Sigmoid colon (tissue), 7 donors: Measurements from ENCODE around the gene SNHG17. TPM values are rescaled to one million over a fixed set of nuclear protein-coding genes. Genes with fewer than 3 reads are reported as not detected.

ENCODE experiments used
- DNase-seq: peaks from one replicate; pipeline ENCODE4 v3.0.0-alpha.2; 2019
- H3K27ac ChIP-seq, 4 donors: fragments of 200-600 bp; sonication (generic); one replicate each; pipeline ENCODE4 v1.5.1; 2016 to 2019; ENCODE audit warnings: mild to moderate bottlenecking in 1 of 4
- H3K27me3 ChIP-seq, 3 donors: fragments of 200-600 bp; sonication (generic); one replicate each; pipeline ENCODE4 v1.5.1; 2019; ENCODE audit warnings: mild to moderate bottlenecking in 1 of 3
- H3K36me3 ChIP-seq, 4 donors: fragments of 200-600 bp; sonication (generic); one replicate each; pipeline ENCODE4 v1.5.1; 2016 to 2019
- H3K4me1 ChIP-seq, 4 donors: fragments of 200-600 bp; sonication (generic); one replicate each; pipeline ENCODE4 v1.5.1; 2017 to 2019
- H3K4me3 ChIP-seq, 4 donors: fragments of 200-600 bp; sonication (generic); one replicate each; pipeline ENCODE4 v1.5.1; 2017 to 2019; ENCODE audit warnings: mild to moderate bottlenecking in 2 of 4, moderate library complexity in 1 of 4
- H3K9me3 ChIP-seq, 4 donors: fragments of 200-600 bp in 3 of 4; sonication (generic) in 3 of 4; one replicate each; pipeline versions ENCODE4 v1.5.1 to v1.6.1; 2013 to 2019
- EP300 ChIP-seq, 4 donors: sonication (generic); formaldehyde crosslinking; IDR thresholded peaks; one replicate each; pipeline ENCODE4 v1.6.1; 2017; ENCODE audit warnings: antibody characterized with exemption in 4 of 4
- POLR2A ChIP-seq, 2 donors: fragments of 450-650 bp; IDR thresholded peaks; one replicate each; pipeline ENCODE4 v1.6.1; 2016; ENCODE audit warnings: antibody characterized with exemption in 2 of 2, mild to moderate bottlenecking in 2 of 2, moderate library complexity in 2 of 2
- POLR2AphosphoS5 ChIP-seq, 4 donors: sonication (generic); formaldehyde crosslinking; IDR thresholded peaks; one replicate each; pipeline ENCODE4 v1.6.1; 2017; ENCODE audit warnings: antibody characterized with exemption in 4 of 4
- WGBS, 2 donors: extraction: QIAGEN DNeasy Blood & Tissue Kit; methylation state at CpG; one replicate each; pipeline ENCODE4 v1.1.7; 2013; 5-methylcytosine and 5-hydroxymethylcytosine counted together
- intact Hi-C: fragments of 100-400 bp; cut with DNase I; formaldehyde crosslinking; loops from one replicate; pipeline ENCODE4 v1.15.1; 2023
- polyA plus RNA-seq, 3 donors: library from polyadenylated mRNA; stranded (reverse); fragments of 200-250 nt; gene quantifications; one replicate each; pipeline ENCODE4 v1.2.3, GENCODE V29; 2013
- small RNA-seq, 3 donors: library from RNA; depleted of rRNA; stranded (forward); fragments of <200 nt; gene quantifications; one replicate each; pipeline ENCODE3, GENCODE V24; 2016
- total RNA-seq, 4 donors: library from RNA; depleted of rRNA; stranded (reverse); fragments of >200 nt; gene quantifications; one replicate each; pipeline ENCODE4 v1.1.0, GENCODE V29; 2016
- TF ChIP-seq, protein P1 (sequence below), 4 experiments: fragments of 450-650 bp in 3 of 4; fragments of 200-600 bp in 1 of 4; IDR thresholded peaks; one replicate each; pipeline ENCODE4 v1.5.1; 2016 to 2019; ENCODE audit warnings: antibody characterized with exemption in 4 of 4, mild to moderate bottlenecking in 3 of 4, moderate library complexity in 2 of 4
- donor health status: healthy with polysubstance abuse.
- donor health status: Bipolar disorder and iron deficiency.
- donor health status: healthy.

The SNHG17 gene
- total and polyA plus RNA-seq, 7 donors = 9.0 to 35.6 (median 18.1) TPM

DNA sequence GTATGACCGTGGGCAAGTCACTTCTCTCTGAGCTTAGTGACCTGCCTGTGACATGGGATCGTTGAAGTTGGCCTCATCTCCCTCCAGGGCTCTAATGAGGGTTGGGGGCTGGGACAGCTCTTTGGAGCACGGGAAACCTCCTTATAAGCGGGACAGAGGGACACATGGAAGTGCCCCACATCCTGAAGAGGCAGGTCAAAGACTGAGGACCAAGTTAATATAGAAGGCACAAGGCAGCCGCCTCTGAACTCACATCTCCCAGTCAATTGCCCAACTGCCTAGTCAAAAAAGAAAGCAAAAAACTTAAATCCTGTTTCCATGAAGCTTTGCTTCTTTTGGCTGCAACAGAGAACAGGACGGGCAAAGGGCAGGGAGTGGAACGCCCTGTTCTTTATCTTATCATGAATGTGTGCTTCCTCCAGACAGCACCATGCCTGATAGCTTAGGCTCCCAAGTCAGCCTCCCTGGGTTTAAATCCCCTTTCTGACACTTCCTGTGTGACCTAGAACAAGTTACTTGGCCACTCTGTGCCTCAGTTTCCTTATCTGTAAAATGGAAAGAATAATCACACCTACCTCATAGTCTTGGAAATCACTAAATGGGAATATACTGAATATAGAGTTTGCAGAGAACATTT, 61.8 kb downstream of the SNHG17 start:
- TF ChIP-seq EP300 (IDR thresholded peaks at IDR 0.05) (no peak), POLR2A (IDR thresholded peaks at IDR 0.05) (no peak), POLR2AphosphoS5 (IDR thresholded peaks at IDR 0.05) (no peak)
- TF ChIP-seq, protein P1, sequence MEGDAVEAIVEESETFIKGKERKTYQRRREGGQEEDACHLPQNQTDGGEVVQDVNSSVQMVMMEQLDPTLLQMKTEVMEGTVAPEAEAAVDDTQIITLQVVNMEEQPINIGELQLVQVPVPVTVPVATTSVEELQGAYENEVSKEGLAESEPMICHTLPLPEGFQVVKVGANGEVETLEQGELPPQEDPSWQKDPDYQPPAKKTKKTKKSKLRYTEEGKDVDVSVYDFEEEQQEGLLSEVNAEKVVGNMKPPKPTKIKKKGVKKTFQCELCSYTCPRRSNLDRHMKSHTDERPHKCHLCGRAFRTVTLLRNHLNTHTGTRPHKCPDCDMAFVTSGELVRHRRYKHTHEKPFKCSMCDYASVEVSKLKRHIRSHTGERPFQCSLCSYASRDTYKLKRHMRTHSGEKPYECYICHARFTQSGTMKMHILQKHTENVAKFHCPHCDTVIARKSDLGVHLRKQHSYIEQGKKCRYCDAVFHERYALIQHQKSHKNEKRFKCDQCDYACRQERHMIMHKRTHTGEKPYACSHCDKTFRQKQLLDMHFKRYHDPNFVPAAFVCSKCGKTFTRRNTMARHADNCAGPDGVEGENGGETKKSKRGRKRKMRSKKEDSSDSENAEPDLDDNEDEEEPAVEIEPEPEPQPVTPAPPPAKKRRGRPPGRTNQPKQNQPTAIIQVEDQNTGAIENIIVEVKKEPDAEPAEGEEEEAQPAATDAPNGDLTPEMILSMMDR (IDR thresholded peaks at IDR 0.05) = no peak
- intact Hi-C loops = no loop called here
- Histone ChIP-seq H3K9me3 (no peaks in the 10 kb centered on the region), H3K27ac (no peak overlapping the region), H3K4me1 (no peaks in the 10 kb centered on the region), H3K27me3 (no peaks in the 10 kb centered on the region), H3K36me3 (no peaks in the 10 kb centered on the region), H3K4me3 (no peak overlapping the region)
- no peak for DNase-seq
- WGBS, 2 donors = 37 to 56% methylated on average over 7 of the region's 7 CpGs

DNA sequence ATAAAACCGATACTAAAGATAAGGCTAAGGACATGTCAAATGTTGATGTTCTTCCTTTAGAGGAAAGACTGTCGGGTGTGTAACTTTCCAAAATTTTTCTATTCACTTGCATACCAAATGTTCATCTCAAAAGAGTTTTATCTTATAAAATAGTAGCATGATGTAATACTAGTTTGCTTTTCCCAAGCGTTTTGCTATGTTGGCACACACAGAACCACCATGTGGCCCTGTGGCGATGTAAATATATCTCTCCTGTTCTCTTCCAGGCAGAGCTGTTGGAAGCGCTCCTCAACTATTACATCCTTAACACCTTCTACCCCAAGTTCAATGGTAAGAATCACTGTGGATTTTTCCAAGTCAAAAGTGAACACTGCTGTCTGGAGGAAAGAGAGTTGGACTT, 62.3 kb downstream of the SNHG17 start:
- H3K27ac ChIP-seq = no peak overlapping the region
- no peaks in the 10 kb centered on the region for H3K36me3 ChIP-seq
- intact Hi-C loops = no loop called here
- H3K4me1 ChIP-seq = no peaks in the 10 kb centered on the region
- TF ChIP-seq POLR2AphosphoS5 (IDR thresholded peaks at IDR 0.05) = no peak
- H3K4me3 ChIP-seq = no peak overlapping the region
- WGBS, 2 donors = 76 to 81% methylated on average over 5 of the region's 5 CpGs
- no peaks in the 10 kb centered on the region for H3K27me3 ChIP-seq
- no peak for DNase-seq
- H3K9me3 ChIP-seq = no peaks in the 10 kb centered on the region

Small RNA genes lying within 50 kb of the gene (small RNA-seq; reads per million reads assigned to genes)
- gene RF00056 (0 reads per million in 3 donors), gene SNORA60 (9.7 to 28.3 (median 20.7) reads per million in 3 donors), gene SNORA71A (0 to 4.0 (median 1.8) reads per million in 3 donors), gene SNORA71B (1.7 to 10.0 (median 3.4) reads per million in 3 donors), gene SNORA71C (0 to 0.54 (median 0) reads per million in 3 donors), gene SNORA71D (46.2 to 170 (median 131) reads per million in 3 donors), gene SNORA71E (0 reads per million in 3 donors)

Other genes starting within 250 kb of the SNHG17 start
- gene KIAA1755, start 174.6 kb downstream of the SNHG17 start, total RNA-seq = 10 to 100 TPM in 3 of 4 donors, 1 to 10 TPM in 1; 9.2 to 39.1 (median 17.1) TPM
- 1 to 10 TPM in 2 of 3 donors, not detected in 1; 1.2 to 6.4 TPM for gene KIAA1755, start 174.6 kb downstream of the SNHG17 start, polyA plus RNA-seq
- gene BPI, start 131.2 kb downstream of the SNHG17 start, total RNA-seq = under 1 TPM in 1 of 4 donors, not detected in 3; 0.99 TPM
- under 1 TPM in 1 of 3 donors, not detected in 2; 0.09 TPM for gene BPI, start 131.2 kb downstream of the SNHG17 start, polyA plus RNA-seq
- under 1 TPM in 1 of 4 donors, not detected in 3; 0.49 TPM for gene LBP, start 88.8 kb downstream of the SNHG17 start, total RNA-seq
- gene LBP, start 88.8 kb downstream of the SNHG17 start, polyA plus RNA-seq = 1 to 10 TPM in 1 of 3 donors, not detected in 2; 1.9 TPM
- gene RALGAPB, start 37.5 kb upstream of the SNHG17 start, total RNA-seq = 10 to 100 TPM; 29.3 to 37.9 (median 31.5) TPM
- 10 to 100 TPM in 1 of 3 donors, 1 to 10 TPM in 2; 7.2 to 14.7 (median 7.9) TPM for gene RALGAPB, start 37.5 kb upstream of the SNHG17 start, polyA plus RNA-seq
- not detected for gene ADIG, start 145.9 kb upstream of the SNHG17 start, total RNA-seq
- not detected for gene ADIG, start 145.9 kb upstream of the SNHG17 start, polyA plus RNA-seq
- gene ARHGAP40, start 166.5 kb upstream of the SNHG17 start, total RNA-seq = not detected
- gene ARHGAP40, start 166.5 kb upstream of the SNHG17 start, polyA plus RNA-seq = not detected